ENCODE data around the gene STARD5. TPM values are rescaled to one million over a fixed set of nuclear protein-coding genes. Genes with fewer than 3 reads are reported as not detected.
A peak's percentile ranks its signal among the peaks of the same experiment; 100 is the strongest.

STARD5 gene
- total RNA-seq, 2 donors from 2014 or later, result 8.0 to 8.8 TPM

DNA sequence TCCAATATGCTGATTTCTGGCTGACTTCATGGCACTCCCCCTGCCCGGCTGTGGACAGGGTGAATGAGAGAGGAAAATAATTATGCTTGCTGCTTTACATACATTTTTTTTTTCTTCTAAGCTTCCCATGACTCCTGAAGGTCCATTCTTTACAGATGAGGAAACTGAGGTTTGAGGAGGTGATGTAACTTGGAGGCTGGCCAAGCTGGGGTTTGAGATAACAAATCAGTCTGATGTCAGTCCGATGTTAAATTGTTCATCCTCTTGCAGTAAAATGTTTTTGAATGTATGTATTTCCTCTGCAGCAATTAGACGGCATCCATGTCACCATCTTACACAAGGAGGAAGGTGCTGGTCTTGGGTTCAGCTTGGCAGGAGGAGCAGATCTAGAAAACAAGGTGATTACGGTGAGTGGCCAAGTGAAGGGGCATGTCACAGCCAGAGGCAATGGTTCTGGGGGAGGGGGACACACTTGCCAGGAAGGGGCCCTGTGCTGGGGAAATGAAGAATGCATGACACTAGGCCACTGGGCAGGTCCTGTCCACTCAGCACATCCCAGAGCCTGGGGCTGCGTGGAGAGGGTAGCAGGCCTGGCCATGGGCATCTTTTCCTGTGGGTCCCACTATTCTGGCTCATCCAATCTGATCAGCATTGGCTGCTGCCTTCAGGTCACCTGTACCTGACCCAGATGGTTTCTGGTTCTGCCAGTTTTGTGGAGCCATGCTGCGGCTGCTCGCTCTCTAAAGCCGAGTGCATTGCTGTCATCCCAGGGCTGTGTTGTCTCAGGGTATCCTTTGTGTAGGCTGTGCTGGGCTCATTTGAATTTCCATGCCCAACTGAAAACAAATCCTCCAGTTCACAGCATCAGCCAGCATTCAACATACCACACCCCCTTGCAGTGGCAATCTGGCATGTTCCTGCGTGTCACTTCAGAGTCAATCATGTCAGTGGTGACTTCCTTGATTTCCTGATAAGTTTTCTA, 20.4 kb downstream of the STARD5 start:
- DNase-seq (ENCODE audit: low spot score in 2 of 2), result peak in 1 of 2 donors; percentile 51
- Mint-ChIP-seq H3K36me3 (peaks cover 73 to 95% of the 10 kb centered on the region in 2 donors), H3K9me3 (no peaks in the 10 kb centered on the region), H3K27ac (peak overlapping the region; percentile 83 to 92)
- ATAC-seq, result no peak

DNA sequence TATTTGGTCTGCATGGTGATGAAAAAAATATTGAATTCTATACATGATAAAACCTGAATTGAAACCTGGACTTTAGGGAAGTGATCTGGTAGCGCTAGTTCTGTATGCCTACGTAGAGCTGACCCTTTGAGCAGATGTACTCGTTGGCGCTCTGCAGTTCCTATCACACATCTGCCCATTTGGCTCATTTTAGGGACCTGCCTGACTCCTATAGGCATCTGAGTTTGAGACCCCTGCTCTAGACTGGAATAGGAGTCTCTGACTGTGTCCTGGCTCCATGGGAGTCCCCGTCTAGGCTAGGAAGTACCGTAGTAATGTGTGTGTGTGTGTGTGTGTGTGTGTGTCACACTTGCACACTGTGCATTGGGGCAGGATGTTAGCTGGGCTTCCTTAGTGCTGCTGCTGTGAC, 21.2 kb downstream of the STARD5 start:
- ATAC-seq (no peak), DNase-seq (ENCODE audit: low spot score in 2 of 2) (peak in 1 of 2 donors; percentile 53)
- Mint-ChIP-seq H3K9me3 (no peaks in the 10 kb centered on the region), H3K27ac (peak overlapping the region; percentile 41 to 92), H3K36me3 (peaks cover 72 to 95% of the 10 kb centered on the region in 2 donors)

DNA sequence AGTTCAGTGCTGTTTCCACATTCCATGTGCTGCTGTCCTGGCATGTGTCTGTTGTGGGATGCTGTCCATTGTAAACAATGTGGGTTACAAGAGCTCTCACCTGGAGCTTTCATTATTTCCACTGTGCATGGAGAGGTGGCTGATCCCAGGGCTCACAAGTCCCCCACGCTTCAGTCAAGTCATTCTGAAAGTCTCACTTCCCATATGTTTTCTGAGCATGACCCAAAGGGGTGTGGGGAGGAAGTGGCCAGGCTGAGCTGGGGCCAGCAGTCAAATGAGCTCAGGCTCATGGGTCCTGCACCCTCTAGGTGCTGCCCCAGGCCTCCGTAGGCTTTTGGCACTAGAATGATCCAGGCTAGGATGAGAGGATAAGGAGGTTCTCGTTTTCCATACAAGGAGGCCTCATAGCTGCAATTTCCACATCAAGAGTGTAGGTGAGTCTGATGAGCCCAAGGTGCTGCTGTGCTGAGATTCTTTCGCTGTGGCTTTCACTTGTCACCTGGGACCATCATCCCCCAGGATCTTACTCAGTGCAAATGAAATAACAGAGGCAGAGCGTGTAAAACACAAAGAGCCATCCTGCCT, 22.0 kb downstream of the STARD5 start:
- peak; percentile 65 to 86 for ATAC-seq
- H3K36me3 Mint-ChIP-seq, result peaks cover 80 to 96% of the 10 kb centered on the region in 2 donors
- DNase-seq (ENCODE audit: low spot score in 2 of 2), result peak in 1 of 2 donors; percentile 84
- no peaks in the 10 kb centered on the region for H3K9me3 Mint-ChIP-seq
- peak overlapping the region; percentile 80 to 92 for H3K27ac Mint-ChIP-seq

DNA sequence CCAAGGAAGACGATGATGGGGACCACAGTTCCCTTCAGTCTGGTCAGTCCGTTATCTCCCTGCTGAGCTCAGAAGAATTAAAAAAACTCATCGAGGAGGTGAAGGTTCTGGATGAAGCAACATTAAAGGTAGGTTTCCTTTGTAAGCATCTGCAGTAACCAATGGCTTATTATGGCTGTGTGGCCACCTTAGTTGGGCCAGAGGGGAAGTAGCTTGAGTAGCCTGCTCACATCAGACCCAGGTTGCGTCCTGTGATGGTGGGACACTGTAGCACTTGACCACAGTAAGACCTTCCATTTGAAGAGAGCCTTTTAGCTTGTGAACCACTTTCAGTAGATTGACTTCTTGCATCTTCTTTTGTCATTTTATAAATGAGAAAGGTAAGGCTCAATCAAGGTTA, 22.6 kb downstream of the STARD5 start:
- ATAC-seq (no peak), DNase-seq (ENCODE audit: low spot score in 2 of 2) (peak in 1 of 2 donors; percentile 20)
- Mint-ChIP-seq H3K36me3 (peaks cover 79 to 94% of the 10 kb centered on the region in 2 donors), H3K27ac (peak overlapping the region; percentile 80 to 92), H3K9me3 (no peaks in the 10 kb centered on the region)

DNA sequence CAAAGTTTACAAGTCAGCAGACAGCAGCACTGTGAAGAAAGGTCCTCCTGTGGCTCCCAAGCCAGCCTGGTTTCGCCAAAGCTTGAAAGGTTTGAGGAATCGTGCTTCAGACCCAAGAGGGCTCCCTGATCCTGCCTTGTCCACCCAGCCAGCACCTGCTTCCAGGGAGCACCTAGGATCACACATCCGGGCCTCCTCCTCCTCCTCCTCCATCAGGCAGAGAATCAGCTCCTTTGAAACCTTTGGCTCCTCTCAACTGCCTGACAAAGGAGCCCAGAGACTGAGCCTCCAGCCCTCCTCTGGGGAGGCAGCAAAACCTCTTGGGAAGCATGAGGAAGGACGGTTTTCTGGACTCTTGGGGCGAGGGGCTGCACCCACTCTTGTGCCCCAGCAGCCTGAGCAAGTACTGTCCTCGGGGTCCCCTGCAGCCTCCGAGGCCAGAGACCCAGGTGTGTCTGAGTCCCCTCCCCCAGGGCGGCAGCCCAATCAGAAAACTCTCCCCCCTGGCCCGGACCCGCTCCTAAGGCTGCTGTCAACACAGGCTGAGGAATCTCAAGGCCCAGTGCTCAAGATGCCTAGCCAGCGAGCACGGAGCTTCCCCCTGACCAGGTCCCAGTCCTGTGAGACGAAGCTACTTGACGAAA, 24.2 kb downstream of the STARD5 start:
- no peak for ATAC-seq
- no peak for DNase-seq (ENCODE audit: low spot score in 2 of 2)
- Mint-ChIP-seq H3K27ac (peak overlapping the region; percentile 91 to 92), H3K9me3 (no peaks in the 10 kb centered on the region), H3K36me3 (peaks cover 77 to 88% of the 10 kb centered on the region in 2 donors)

DNA sequence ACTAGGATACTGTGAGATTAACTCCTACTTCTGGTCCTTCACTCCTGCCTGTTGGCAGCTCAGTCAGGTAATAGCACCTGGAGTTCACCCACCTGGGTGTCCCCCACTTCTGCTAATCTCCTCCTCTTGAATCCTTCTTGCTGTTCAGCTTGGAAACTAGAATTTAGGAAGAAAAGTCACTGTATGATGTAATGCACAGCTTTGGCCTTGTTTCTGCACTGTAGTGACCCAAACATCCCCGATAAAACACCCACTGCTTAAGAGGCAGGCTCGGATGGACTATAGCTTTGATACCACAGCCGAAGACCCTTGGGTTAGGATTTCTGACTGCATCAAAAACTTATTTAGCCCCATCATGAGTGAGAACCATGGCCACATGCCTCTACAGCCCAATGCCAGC, 24.8 kb downstream of the STARD5 start:
- Mint-ChIP-seq H3K9me3 (no peaks in the 10 kb centered on the region), H3K27ac (peak overlapping the region; percentile 91 to 92), H3K36me3 (peaks cover 71 to 85% of the 10 kb centered on the region in 2 donors)
- ATAC-seq (no peak), DNase-seq (ENCODE audit: low spot score in 2 of 2) (no peak)

DNA sequence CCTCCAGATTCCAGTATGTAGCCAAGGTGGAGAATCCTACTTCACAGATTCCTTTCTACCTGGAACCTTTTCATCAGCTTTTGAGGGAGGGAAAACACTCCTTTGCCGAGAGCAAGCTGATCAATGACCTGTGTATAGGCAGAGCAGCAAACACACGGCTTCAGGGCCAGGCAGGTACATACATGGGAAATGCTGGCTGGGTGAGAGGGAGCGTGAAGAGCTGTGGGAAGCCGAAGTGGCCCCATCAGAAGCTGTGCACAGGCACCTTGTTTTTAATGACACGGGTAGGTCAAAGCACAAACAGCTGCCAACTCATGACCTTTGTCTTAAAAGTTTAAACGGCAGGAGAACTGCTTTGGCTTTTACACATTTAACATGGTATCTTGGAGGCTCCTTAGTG, 25.3 kb downstream of the STARD5 start:
- Mint-ChIP-seq H3K27ac (peak overlapping the region; percentile 56 to 92), H3K36me3 (peaks cover 65 to 79% of the 10 kb centered on the region in 2 donors), H3K9me3 (no peaks in the 10 kb centered on the region)
- DNase-seq (ENCODE audit: low spot score in 2 of 2), result no peak
- no peak for ATAC-seq

DNA sequence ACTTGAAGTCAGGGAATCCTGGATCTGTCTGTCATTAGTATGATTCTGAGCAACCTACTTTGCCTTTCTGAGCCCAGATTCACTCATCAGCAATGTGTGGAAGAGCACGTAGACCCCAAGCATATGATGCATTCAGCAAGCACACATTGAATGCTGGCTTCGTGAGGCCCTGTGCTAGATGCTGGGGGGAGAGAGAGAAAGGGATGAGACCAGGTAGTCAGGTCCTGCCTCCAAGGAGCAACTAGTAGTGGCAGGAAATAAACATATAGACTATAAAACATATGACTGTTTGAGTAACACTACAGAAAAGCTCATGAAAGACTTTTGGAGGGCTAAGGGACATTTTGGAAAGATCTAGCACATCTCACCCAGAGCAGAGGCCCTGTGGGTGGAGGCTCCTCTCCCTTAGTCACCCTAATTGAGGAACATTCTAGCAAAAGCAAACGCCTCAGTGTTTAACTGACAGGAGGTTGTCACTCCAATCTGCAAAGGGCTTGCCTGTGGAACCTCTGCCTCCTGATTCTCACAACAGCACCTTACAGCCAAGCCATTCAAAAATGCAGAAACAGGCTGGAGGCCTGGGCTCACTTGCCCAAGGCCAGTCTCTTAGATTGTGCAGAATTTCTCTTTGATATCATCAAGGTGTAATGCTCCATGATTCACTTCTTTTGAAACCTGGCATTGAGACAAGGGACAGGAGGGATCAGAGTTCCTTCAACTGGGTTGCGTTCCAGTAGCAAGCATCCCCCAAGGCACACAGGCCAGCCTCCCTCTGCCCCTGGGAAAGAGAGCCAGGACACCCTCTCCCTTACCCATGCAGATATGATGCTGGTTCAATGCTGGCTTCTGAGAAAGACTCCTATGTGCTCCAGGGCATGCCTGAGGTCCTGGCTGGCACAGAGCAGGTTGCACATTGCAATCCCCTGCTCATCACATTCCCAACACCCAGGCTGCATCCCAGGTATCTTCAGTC, 26.1 kb downstream of the STARD5 start:
- peak overlapping the region; percentile 92 to 98 for H3K27ac Mint-ChIP-seq
- no peak for DNase-seq (ENCODE audit: low spot score in 2 of 2)
- peak in 1 of 2 donors; percentile 6 for ATAC-seq
- no peaks in the 10 kb centered on the region for H3K9me3 Mint-ChIP-seq
- peaks cover 58 to 72% of the 10 kb centered on the region in 2 donors for H3K36me3 Mint-ChIP-seq

DNA sequence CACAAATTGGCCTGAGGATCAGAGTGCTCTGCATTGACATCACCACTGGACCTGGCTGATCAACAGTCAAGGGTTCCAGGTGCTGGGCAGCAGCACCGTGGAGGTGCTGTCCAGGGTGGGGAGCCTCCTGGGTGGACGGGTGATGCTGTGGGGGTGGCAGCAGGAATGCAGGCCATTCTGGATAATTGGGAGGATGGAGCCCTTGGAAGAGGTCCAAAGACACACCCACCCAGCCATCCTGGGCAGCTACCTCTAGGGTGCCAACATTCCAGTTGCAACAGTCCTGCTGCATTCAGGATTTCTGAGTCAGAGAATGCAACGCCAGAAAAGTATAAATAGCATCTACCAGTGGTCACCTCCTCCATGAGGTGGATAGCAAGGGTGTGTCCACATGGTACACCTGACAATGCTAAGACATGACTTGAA, 26.8 kb downstream of the STARD5 start:
- ATAC-seq, result no peak
- DNase-seq (ENCODE audit: low spot score in 2 of 2), result no peak
- Mint-ChIP-seq H3K27ac (peak overlapping the region; percentile 92 to 98), H3K9me3 (no peaks in the 10 kb centered on the region), H3K36me3 (peaks cover 51 to 65% of the 10 kb centered on the region in 2 donors)

DNA sequence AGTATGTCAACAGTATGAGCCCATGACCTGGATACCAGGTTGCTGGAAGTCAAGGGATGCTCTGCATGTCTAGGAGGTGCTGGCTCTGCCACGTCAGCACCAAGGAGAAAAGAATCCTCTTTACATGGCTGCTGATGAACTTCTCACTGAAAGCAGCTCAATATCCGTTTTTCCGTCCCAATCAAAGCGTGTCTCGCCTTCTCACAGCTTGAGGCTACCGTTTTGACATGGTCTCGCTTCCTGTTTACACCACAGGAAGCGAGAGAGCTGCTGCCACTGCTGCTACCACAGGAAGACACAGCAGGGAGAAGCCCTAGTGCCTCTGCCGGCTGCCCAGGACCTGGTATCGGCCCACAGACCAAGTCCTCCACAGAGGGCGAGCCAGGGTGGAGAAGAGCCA, 27.3 kb downstream of the STARD5 start:
- Mint-ChIP-seq H3K27ac (peak overlapping the region; percentile 92 to 98), H3K9me3 (no peaks in the 10 kb centered on the region), H3K36me3 (peaks cover 46 to 60% of the 10 kb centered on the region in 2 donors)
- DNase-seq (ENCODE audit: low spot score in 2 of 2), result peak; percentile 63 to 85
- ATAC-seq, result peak; percentile 70 to 71

DNA sequence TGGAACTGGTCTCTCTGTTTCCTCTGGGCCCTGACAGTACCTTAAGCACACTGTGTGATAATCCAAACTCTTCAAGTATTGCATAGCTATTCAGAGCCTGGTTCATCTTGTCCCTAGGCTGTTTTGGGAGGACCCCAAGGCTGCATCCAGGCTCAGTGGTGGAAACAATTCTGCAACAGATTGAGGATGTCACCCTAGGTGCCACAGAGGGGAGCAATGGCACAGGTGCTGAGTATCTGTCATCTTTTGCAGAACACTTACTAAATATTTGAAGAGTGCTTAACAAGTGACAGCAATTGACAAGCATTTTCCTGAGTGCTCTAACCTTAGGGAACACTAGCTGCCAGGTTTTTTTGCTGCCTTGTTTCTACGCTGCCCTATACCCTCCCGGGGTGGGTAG, 27.8 kb downstream of the STARD5 start:
- H3K9me3 Mint-ChIP-seq, result no peaks in the 10 kb centered on the region
- DNase-seq (ENCODE audit: low spot score in 2 of 2) (no peak), ATAC-seq (no peak)
- H3K36me3 Mint-ChIP-seq, result peaks cover 43 to 55% of the 10 kb centered on the region in 2 donors
- peak overlapping the region; percentile 92 to 98 for H3K27ac Mint-ChIP-seq

DNA sequence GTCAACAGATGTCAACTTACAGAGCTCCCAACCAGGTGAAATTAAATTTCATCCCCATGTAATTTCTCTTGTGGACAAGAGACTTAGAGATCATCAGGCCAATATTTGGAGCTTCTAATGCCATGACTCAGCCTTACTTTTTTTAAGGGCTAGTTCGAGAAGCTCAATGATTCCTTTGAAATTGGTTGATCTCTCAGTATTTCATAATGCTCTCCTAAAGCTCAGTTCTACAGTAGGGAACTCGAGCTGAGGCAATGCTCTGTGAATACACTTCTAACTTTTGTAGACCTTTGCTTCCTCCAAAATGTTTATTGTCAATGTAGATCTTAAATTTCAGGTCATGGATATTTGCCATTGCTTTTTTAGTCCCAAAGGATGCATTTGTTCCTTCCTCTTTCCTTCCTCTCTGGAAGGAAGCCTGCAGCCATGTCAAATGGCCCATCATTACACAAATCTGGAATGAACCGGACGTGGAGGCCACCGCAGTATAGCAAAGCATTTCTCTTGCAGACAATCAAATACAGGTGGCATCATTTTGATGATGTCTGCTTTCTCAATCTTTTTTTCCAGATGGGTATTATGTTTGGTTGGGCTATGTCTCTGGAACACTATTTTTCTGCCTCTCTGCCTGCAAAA, 28.3 kb downstream of the STARD5 start:
- Mint-ChIP-seq H3K27ac (peak overlapping the region; percentile 92 to 98), H3K36me3 (peaks cover 37 to 49% of the 10 kb centered on the region in 2 donors), H3K9me3 (no peaks in the 10 kb centered on the region)
- no peak for DNase-seq (ENCODE audit: low spot score in 2 of 2)
- no peak for ATAC-seq

DNA sequence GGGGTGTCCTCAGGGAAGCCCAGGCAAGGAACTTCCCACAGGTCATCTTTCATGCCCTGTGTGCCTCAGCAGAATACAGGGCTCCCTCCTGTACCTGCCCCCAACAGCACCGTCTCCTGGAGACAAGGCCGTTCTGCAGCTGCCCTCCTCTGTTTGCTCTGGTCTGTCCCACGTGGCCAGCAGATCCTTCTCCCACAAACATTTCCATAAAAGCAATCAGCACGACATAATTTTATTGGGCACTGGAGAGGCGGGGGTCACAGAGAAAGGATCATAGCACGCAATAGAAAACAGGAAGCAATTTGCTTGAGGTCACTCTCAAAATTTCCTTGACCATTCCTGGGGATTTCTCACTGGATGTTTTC, 29.4 kb downstream of the STARD5 start:
- ATAC-seq, result peak in 1 of 2 donors; percentile 2
- peak overlapping the region; percentile 92 for H3K27ac Mint-ChIP-seq
- H3K36me3 Mint-ChIP-seq, result peaks cover 28 to 38% of the 10 kb centered on the region in 2 donors
- peaks cover 0 to 4% of the 10 kb centered on the region in 2 donors for H3K9me3 Mint-ChIP-seq
- DNase-seq (ENCODE audit: low spot score in 2 of 2), result no peak

DNA sequence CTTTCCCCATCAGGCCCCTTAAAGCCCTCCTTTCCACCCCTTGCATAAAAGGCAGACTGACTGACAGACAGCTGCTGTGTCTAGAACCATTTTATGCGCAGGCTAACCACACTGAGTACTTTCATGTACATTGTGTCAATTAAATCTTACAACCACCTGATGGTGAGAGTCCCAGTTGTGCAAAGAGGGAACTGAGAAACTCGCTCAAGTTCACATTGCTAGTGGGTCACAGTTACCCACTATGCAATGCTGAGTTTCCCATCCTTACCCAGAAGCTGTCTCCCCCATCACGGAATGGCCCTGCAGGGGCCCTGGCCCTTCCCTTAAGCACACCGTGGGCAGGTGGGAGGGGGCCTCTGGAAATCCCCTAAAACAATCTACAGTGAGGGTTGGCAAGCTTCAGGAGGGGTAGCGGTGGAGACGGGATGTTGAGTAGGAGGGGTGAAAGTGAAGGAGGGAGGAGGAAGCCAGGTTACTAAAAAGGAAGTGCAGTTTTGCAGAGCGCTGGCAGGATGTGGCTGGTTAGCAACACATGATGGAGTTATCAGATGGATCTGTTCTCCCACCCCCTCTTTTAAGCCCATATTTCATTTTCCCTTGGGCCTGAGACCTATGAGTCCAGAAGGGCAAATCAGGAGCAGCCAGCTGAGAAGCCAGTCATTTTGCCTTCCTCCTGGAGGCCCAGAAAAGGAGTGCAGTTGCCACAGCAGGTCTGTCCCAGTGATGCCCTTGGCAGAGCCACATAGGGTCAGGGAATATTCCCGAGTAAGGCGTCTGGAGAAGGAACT, 30.0 kb downstream of the STARD5 start:
- peak overlapping the region; percentile 92 for H3K27ac Mint-ChIP-seq
- H3K36me3 Mint-ChIP-seq, result peaks cover 23 to 33% of the 10 kb centered on the region in 2 donors
- peaks cover 0 to 4% of the 10 kb centered on the region in 2 donors for H3K9me3 Mint-ChIP-seq
- peak; percentile 64 to 80 for DNase-seq (ENCODE audit: low spot score in 2 of 2)
- ATAC-seq, result peak; percentile 56 to 65

Measured in activated naive CD4-positive, alpha-beta T cell treated with anti-CD3 and anti-CD28 coated beads, Interleukin-2, amount 50 U/mL, for 72 hours (primary cell).